SK-N-SH (cell line): ENCODE data around the gene ALDH7A1. TPM values are rescaled to one million over a fixed set of nuclear protein-coding genes. Genes with fewer than 3 reads are reported as not detected.
"Not testable (repeated sequence)": the region's sequence is repeated elsewhere in the genome, so short reads cannot be mapped to it uniquely, and the experiment has no call there.

Experiments
- CTCF ChIA-PET: fragments of 300-600, 350-600 bp; formaldehyde crosslinking; extraction: SDS; loops from one replicate; lab custom pipeline; 2021; lab: Yijun Ruan, JAX
- POLR2A ChIA-PET: fragments of 350-600 bp; sonication (Branson Sonifier 250); formaldehyde crosslinking; extraction: SDS; loops from one replicate; lab custom pipeline; 2020; ENCODE audit warnings: antibody characterized with exemption, inconsistent platforms; lab: Yijun Ruan, JAX
- DNase-seq: peaks from one replicate; pipeline ENCODE4 v3.0.0; 2012
- H2AFZ ChIP-seq: fragments of 200-600 bp; sonication (generic); 2 replicates; pipeline ENCODE4 v1.8.1; 2016; ENCODE audit warnings: antibody characterized with exemption, mild to moderate bottlenecking, low read depth
- H3F3A ChIP-seq: fragments of 200-600 bp; sonication (generic); replicated peaks from 2 replicates; pipeline ENCODE3; 2016; ENCODE audit warnings: antibody characterized with exemption, mild to moderate bottlenecking; ENCODE audit not compliant: insufficient read depth
- H3K27ac ChIP-seq, 2 experiments: fragments of 200-500 bp in 1 of 2; fragments of 200-600 bp in 1 of 2; sonication (Bioruptor generic) in 1 of 2; sonication (generic), shearing (Covaris generic) in 1 of 2; 2 replicates each; pipeline versions ENCODE4 v1.5.1 to v1.6.1; 2014 to 2016; ENCODE audit warnings: low read depth in 2 of 2, inconsistent platforms in 1 of 2, low read length in 1 of 2, mild to moderate bottlenecking in 1 of 2, mixed read lengths in 1 of 2
- H3K27me3 ChIP-seq: fragments of 200-600 bp; sonication (generic), shearing (Covaris generic); 2 replicates; pipeline ENCODE4 v1.6.1; 2016; ENCODE audit warnings: mixed run types; ENCODE audit not compliant: insufficient read depth
- H3K36me3 ChIP-seq, 2 experiments: fragments of 200-500 bp in 1 of 2; fragments of 200-600 bp in 1 of 2; sonication (Bioruptor generic) in 1 of 2; sonication (generic) in 1 of 2; replicated peaks in 1 of 2; 2 replicates each; pipeline versions ENCODE3 to v1.5.1; 2014 to 2016; ENCODE audit warnings: low read length in 1 of 2, mild to moderate bottlenecking in 1 of 2; ENCODE audit not compliant: insufficient read depth in 2 of 2, control insufficient read depth in 1 of 2
- H3K4me1 ChIP-seq, 2 experiments: fragments of 200-500 bp in 1 of 2; fragments of 200-600 bp in 1 of 2; sonication (Bioruptor generic) in 1 of 2; sonication (generic), shearing (Covaris generic) in 1 of 2; 2 replicates each; pipeline versions ENCODE4 v1.5.1 to v1.6.1; 2014 to 2016; ENCODE audit warnings: low read depth in 1 of 2, low read length in 1 of 2, mixed run types in 1 of 2; ENCODE audit not compliant: insufficient read depth in 2 of 2, control insufficient read depth in 1 of 2
- H3K4me2 ChIP-seq: fragments of 200-600 bp; sonication (generic), shearing (Covaris generic); 2 replicates; pipeline ENCODE4 v1.6.1; 2017; ENCODE audit warnings: mixed run types
- H3K4me3 ChIP-seq, 2 experiments: fragments of 200-500 bp in 1 of 2; fragments of 200-600 bp in 1 of 2; sonication (Bioruptor generic) in 1 of 2; sonication (generic), shearing (Covaris generic) in 1 of 2; 2 replicates each; pipeline versions ENCODE4 v1.5.1 to v1.8.1; 2014 to 2016; ENCODE audit warnings: low read depth in 2 of 2, inconsistent platforms in 1 of 2, low read length in 1 of 2, mild to moderate bottlenecking in 1 of 2, mixed read lengths in 1 of 2, moderate library complexity in 1 of 2
- H3K79me2 ChIP-seq: fragments of 200-600 bp; sonication (generic); 2 replicates; pipeline ENCODE4 v1.8.1; 2017; ENCODE audit warnings: mild to moderate bottlenecking; ENCODE audit not compliant: insufficient read depth
- H3K9ac ChIP-seq: fragments of 200-600 bp; sonication (generic); 2 replicates; pipeline ENCODE4 v1.6.1; 2017; ENCODE audit warnings: mixed run types
- H3K9me2 ChIP-seq: fragments of 200-600 bp; sonication (generic); 2 replicates; pipeline ENCODE4 v1.6.1; 2017; ENCODE audit warnings: mixed run types
- H3K9me3 ChIP-seq: fragments of 200-600 bp; sonication (generic); 2 replicates; pipeline ENCODE4 v1.6.1; 2017; ENCODE audit warnings: mixed run types, mild to moderate bottlenecking, moderate library complexity
- H4K20me1 ChIP-seq: fragments of 200-600 bp; sonication (generic); 2 replicates; pipeline ENCODE4 v1.6.1; 2017; ENCODE audit warnings: mild to moderate bottlenecking, mixed run types; ENCODE audit not compliant: insufficient read depth
- EP300 ChIP-seq, 2 experiments: IDR thresholded peaks; 2 replicates each; pipeline versions ENCODE4 v1.4.0 to v1.6.1; 2012; ENCODE audit warnings: borderline replicate concordance in 1 of 2, low read depth in 1 of 2, low read length in 1 of 2
- FOSL2 ChIP-seq: IDR thresholded peaks from 2 replicates; pipeline ENCODE4 v1.4.0; 2012; ENCODE audit warnings: low read depth, mild to moderate bottlenecking, moderate library complexity, borderline replicate concordance
- GATA2 ChIP-seq: sonication (generic); formaldehyde crosslinking; IDR thresholded peaks from 2 replicates; pipeline ENCODE4 v1.5.0; 2020; ENCODE audit warnings: mild to moderate bottlenecking, missing genetic modification reagents
- IRF3 ChIP-seq: fragments of 150-350 bp; IDR thresholded peaks from 2 replicates; pipeline ENCODE4 v1.6.1; 2016; ENCODE audit warnings: mild to moderate bottlenecking, low read depth, low read length
- NFIC ChIP-seq: IDR thresholded peaks from 2 replicates; pipeline ENCODE4 v1.4.0; 2012; ENCODE audit warnings: borderline replicate concordance
- PBX3 ChIP-seq: IDR thresholded peaks from 2 replicates; pipeline ENCODE4; 2012
- TCF12 ChIP-seq: IDR thresholded peaks from 2 replicates; pipeline ENCODE4 v1.4.0; 2012
- TEAD4 ChIP-seq: IDR thresholded peaks from 2 replicates; pipeline ENCODE4 v1.4.0; 2012; ENCODE audit warnings: mild to moderate bottlenecking, borderline replicate concordance; ENCODE audit not compliant: insufficient read depth
- whole genome bisulfite sequencing: methylation state at CpG from one replicate; pipeline ENCODE4 v1.1.6; 2017; ENCODE audit warnings: low lambda C conversion rate; 5-methylcytosine and 5-hydroxymethylcytosine counted together
- polyA plus RNA-seq, 3 experiments: library from polyadenylated mRNA; depleted of rRNA; stranded (reverse); fragments of >200 nt; gene quantifications; 2 replicates each; pipeline ENCODE4 v1.2.3, GENCODE V29; 2012
- TF ChIP-seq, protein P1 (sequence below): IDR thresholded peaks from 2 replicates; pipeline ENCODE4 v1.6.1; 2012; ENCODE audit warnings: mild to moderate bottlenecking, low read depth, low read length, moderate library complexity

Gene ALDH7A1
- polyA plus RNA-seq, 1 of the 3 experiments (the other 2 are of a cell fraction): 44.5 TPM

GRCh38 chr5:126519637-126520592 lies 75.1 kb downstream of the ALDH7A1 start:
- TF ChIP-seq NFIC (peak; percentile 55; the same call in 1 of the 2 replicates), TCF12 (peak; percentile 35; the same call in 1 of the 2 replicates), EP300 (IDR thresholded peaks at IDR 0.05; ENCODE audit: borderline replicate concordance in 1 of 2, low read depth in 1 of 2, low read length in 1 of 2) (0 out of 4 replicates have a peak, but pooled peaks of 1 of the 2 experiments have one; percentile 12), GATA2 (CRISPR knock-in tag) (peak; percentile 35; the same call in 1 of the 2 replicates), FOSL2 (no peak), PBX3 (peak; percentile 58), TEAD4 (no peak)
- Histone ChIP-seq H2AFZ (peak overlapping the region; percentile 84), H3K4me2 (peak overlapping the region; percentile 56), H3K79me2 (no peaks in the 10 kb centered on the region), H3K4me3 (peak overlapping the region in 1 of 2 experiments; percentile 20; a peak in 2 of 4 replicates), H3F3A (no peaks in the 10 kb centered on the region), H3K36me3 (no peaks in the 10 kb centered on the region), H3K9ac (no peak overlapping the region), H3K27ac (peak overlapping the region; percentile 25 to 89; a peak in 3 of 4 replicates), H4K20me1 (no peaks in the 10 kb centered on the region), H3K27me3 (no peaks in the 10 kb centered on the region), H3K9me3 (no peaks in the 10 kb centered on the region), H3K9me2 (no peaks in the 10 kb centered on the region), H3K4me1 (peaks cover 6 to 28% of the 10 kb centered on the region in 2 experiments; a peak in 3 of 4 replicates)
- ChIA-PET CTCF (interaction anchor here (1.2 to 1.6 kb wide), 2 partner anchors 19 to 24 kb away, joined by 3 to 4 read pairs; no protein-coding TSS in a partner anchor), POLR2A (interaction anchor here (0.5 kb wide), 2 partner anchors 48 to 518 kb away, joined by 3 to 5 read pairs; no protein-coding TSS in a partner anchor)
- 48% methylated on average over 6 of the region's 6 CpGs for WGBS
- DNase-seq: peak; percentile 28

DNA sequence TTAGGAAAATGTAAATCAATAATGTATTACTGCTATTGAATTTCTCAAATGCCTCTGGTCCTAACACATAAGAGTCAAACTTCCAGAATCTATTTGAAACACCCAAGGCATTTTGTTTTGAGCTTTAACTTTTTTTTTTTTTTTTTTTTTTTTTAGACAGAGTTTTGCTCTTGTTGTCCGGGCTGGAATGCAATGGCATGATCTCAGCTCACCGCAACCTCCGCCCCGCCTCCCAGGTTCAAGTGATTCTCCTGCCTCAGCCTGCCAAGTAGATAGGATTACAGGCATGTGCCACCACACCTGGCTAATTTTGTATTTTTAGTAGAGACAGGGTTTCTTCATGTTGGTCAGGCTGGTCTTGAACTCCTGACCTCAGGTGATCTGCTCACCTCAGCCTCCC lies 75.8 kb downstream of the ALDH7A1 start:
- Histone ChIP-seq H3K4me2 (peak overlapping the region; percentile 56; the same call in 1 of the 2 replicates), H3K4me1 (peaks cover 6 to 28% of the 10 kb centered on the region in 2 experiments; a peak in 3 of 4 replicates), H3K27ac (peak overlapping the region in 1 of 2 experiments; percentile 89; a peak in 2 of 4 replicates), H2AFZ (peak overlapping the region; percentile 84; the same call in 1 of the 2 replicates)
- DNase-seq, H3K4me3 ChIP-seq, POLR2A ChIA-PET, H3K9me3 ChIP-seq, H3K27me3 ChIP-seq, H3K36me3 ChIP-seq, H3K9ac ChIP-seq, H3F3A ChIP-seq, H3K79me2 ChIP-seq, H4K20me1 ChIP-seq, H3K9me2 ChIP-seq: not testable (repeated sequence)
- 84% methylated on average over 4 of the region's 4 CpGs for WGBS
- CTCF ChIA-PET: interaction anchor here (1.6 kb wide), 1 partner anchor 24 kb away, joined by 4 read pairs; no protein-coding TSS in a partner anchor

GRCh38 chr5:126516852-126517251 lies 78.2 kb downstream of the ALDH7A1 start:
- DNase-seq: no peak
- Histone ChIP-seq H4K20me1 (no peaks in the 10 kb centered on the region), H3K4me2 (no peak overlapping the region), H3K4me1 (peaks cover 6 to 28% of the 10 kb centered on the region in 2 experiments; a peak in 3 of 4 replicates), H3K79me2 (no peaks in the 10 kb centered on the region), H3K9ac (no peak overlapping the region), H3K27me3 (no peaks in the 10 kb centered on the region), H3F3A (no peaks in the 10 kb centered on the region), H3K27ac (peak overlapping the region in 1 of 2 experiments; percentile 75; a peak in 1 of 4 replicates), H3K9me2 (no peaks in the 10 kb centered on the region), H2AFZ (no peak overlapping the region; the same call in 1 of the 2 replicates), H3K4me3 (no peak overlapping the region), H3K9me3 (no peaks in the 10 kb centered on the region), H3K36me3 (no peaks in the 10 kb centered on the region)
- ChIA-PET CTCF (interaction anchor here (0.8 to 1.6 kb wide), 4 partner anchors 27 to 177 kb away, joined by 3 read pairs; partner anchors contain the start of gene ALDH7A1), POLR2A (no interaction called here)
- TF ChIP-seq, protein P1, sequence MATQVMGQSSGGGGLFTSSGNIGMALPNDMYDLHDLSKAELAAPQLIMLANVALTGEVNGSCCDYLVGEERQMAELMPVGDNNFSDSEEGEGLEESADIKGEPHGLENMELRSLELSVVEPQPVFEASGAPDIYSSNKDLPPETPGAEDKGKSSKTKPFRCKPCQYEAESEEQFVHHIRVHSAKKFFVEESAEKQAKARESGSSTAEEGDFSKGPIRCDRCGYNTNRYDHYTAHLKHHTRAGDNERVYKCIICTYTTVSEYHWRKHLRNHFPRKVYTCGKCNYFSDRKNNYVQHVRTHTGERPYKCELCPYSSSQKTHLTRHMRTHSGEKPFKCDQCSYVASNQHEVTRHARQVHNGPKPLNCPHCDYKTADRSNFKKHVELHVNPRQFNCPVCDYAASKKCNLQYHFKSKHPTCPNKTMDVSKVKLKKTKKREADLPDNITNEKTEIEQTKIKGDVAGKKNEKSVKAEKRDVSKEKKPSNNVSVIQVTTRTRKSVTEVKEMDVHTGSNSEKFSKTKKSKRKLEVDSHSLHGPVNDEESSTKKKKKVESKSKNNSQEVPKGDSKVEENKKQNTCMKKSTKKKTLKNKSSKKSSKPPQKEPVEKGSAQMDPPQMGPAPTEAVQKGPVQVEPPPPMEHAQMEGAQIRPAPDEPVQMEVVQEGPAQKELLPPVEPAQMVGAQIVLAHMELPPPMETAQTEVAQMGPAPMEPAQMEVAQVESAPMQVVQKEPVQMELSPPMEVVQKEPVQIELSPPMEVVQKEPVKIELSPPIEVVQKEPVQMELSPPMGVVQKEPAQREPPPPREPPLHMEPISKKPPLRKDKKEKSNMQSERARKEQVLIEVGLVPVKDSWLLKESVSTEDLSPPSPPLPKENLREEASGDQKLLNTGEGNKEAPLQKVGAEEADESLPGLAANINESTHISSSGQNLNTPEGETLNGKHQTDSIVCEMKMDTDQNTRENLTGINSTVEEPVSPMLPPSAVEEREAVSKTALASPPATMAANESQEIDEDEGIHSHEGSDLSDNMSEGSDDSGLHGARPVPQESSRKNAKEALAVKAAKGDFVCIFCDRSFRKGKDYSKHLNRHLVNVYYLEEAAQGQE: no peak
- TF ChIP-seq FOSL2 (no peak), PBX3 (no peak), IRF3 (no peak), NFIC (no peak)
